SK-N-SH (cell line): ENCODE results near the gene SCEL. TPM values are rescaled to one million over a fixed set of nuclear protein-coding genes. Genes with fewer than 3 reads are reported as not detected.
A peak's percentile ranks its signal among the peaks of the same experiment; 100 is the strongest.

ENCODE experiments used
- CTCF ChIA-PET: fragments of 300-600, 350-600 bp; formaldehyde crosslinking; extraction: SDS; loops from one replicate; lab custom pipeline; 2021; lab: Yijun Ruan, JAX
- POLR2A ChIA-PET: fragments of 350-600 bp; sonication (Branson Sonifier 250); formaldehyde crosslinking; extraction: SDS; loops from one replicate; lab custom pipeline; 2020; ENCODE audit warnings: antibody characterized with exemption, inconsistent platforms; lab: Yijun Ruan, JAX
- DNase-seq: peaks from one replicate; pipeline ENCODE4 v3.0.0; 2012
- H2AFZ ChIP-seq: fragments of 200-600 bp; sonication (generic); 2 replicates; pipeline ENCODE4 v1.8.1; 2016; ENCODE audit warnings: antibody characterized with exemption, mild to moderate bottlenecking, low read depth
- H3F3A ChIP-seq: fragments of 200-600 bp; sonication (generic); replicated peaks from 2 replicates; pipeline ENCODE3; 2016; ENCODE audit warnings: antibody characterized with exemption, mild to moderate bottlenecking; ENCODE audit not compliant: insufficient read depth
- H3K27ac ChIP-seq, 2 experiments: fragments of 200-500 bp in 1 of 2; fragments of 200-600 bp in 1 of 2; sonication (Bioruptor generic) in 1 of 2; sonication (generic), shearing (Covaris generic) in 1 of 2; 2 replicates each; pipeline versions ENCODE4 v1.5.1 to v1.6.1; 2014 to 2016; ENCODE audit warnings: low read depth in 2 of 2, inconsistent platforms in 1 of 2, low read length in 1 of 2, mild to moderate bottlenecking in 1 of 2, mixed read lengths in 1 of 2
- H3K27me3 ChIP-seq: fragments of 200-600 bp; sonication (generic), shearing (Covaris generic); 2 replicates; pipeline ENCODE4 v1.6.1; 2016; ENCODE audit warnings: mixed run types; ENCODE audit not compliant: insufficient read depth
- H3K36me3 ChIP-seq, 2 experiments: fragments of 200-500 bp in 1 of 2; fragments of 200-600 bp in 1 of 2; sonication (Bioruptor generic) in 1 of 2; sonication (generic) in 1 of 2; replicated peaks in 1 of 2; 2 replicates each; pipeline versions ENCODE3 to v1.5.1; 2014 to 2016; ENCODE audit warnings: low read length in 1 of 2, mild to moderate bottlenecking in 1 of 2; ENCODE audit not compliant: insufficient read depth in 2 of 2, control insufficient read depth in 1 of 2
- H3K4me1 ChIP-seq, 2 experiments: fragments of 200-500 bp in 1 of 2; fragments of 200-600 bp in 1 of 2; sonication (Bioruptor generic) in 1 of 2; sonication (generic), shearing (Covaris generic) in 1 of 2; 2 replicates each; pipeline versions ENCODE4 v1.5.1 to v1.6.1; 2014 to 2016; ENCODE audit warnings: low read depth in 1 of 2, low read length in 1 of 2, mixed run types in 1 of 2; ENCODE audit not compliant: insufficient read depth in 2 of 2, control insufficient read depth in 1 of 2
- H3K4me2 ChIP-seq: fragments of 200-600 bp; sonication (generic), shearing (Covaris generic); 2 replicates; pipeline ENCODE4 v1.6.1; 2017; ENCODE audit warnings: mixed run types
- H3K4me3 ChIP-seq, 2 experiments: fragments of 200-500 bp in 1 of 2; fragments of 200-600 bp in 1 of 2; sonication (Bioruptor generic) in 1 of 2; sonication (generic), shearing (Covaris generic) in 1 of 2; 2 replicates each; pipeline versions ENCODE4 v1.5.1 to v1.8.1; 2014 to 2016; ENCODE audit warnings: low read depth in 2 of 2, inconsistent platforms in 1 of 2, low read length in 1 of 2, mild to moderate bottlenecking in 1 of 2, mixed read lengths in 1 of 2, moderate library complexity in 1 of 2
- H3K79me2 ChIP-seq: fragments of 200-600 bp; sonication (generic); 2 replicates; pipeline ENCODE4 v1.8.1; 2017; ENCODE audit warnings: mild to moderate bottlenecking; ENCODE audit not compliant: insufficient read depth
- H3K9ac ChIP-seq: fragments of 200-600 bp; sonication (generic); 2 replicates; pipeline ENCODE4 v1.6.1; 2017; ENCODE audit warnings: mixed run types
- H3K9me2 ChIP-seq: fragments of 200-600 bp; sonication (generic); 2 replicates; pipeline ENCODE4 v1.6.1; 2017; ENCODE audit warnings: mixed run types
- H3K9me3 ChIP-seq: fragments of 200-600 bp; sonication (generic); 2 replicates; pipeline ENCODE4 v1.6.1; 2017; ENCODE audit warnings: mixed run types, mild to moderate bottlenecking, moderate library complexity
- H4K20me1 ChIP-seq: fragments of 200-600 bp; sonication (generic); 2 replicates; pipeline ENCODE4 v1.6.1; 2017; ENCODE audit warnings: mild to moderate bottlenecking, mixed run types; ENCODE audit not compliant: insufficient read depth
- CHD2 ChIP-seq: fragments of 150-350 bp; IDR thresholded peaks from 2 replicates; pipeline ENCODE4 v1.6.1; 2018; ENCODE audit warnings: low read length; ENCODE audit not compliant: partially characterized antibody
- EZH2phosphoT487 ChIP-seq: fragments of 200-600 bp; sonication (generic); IDR thresholded peaks from 2 replicates; pipeline ENCODE4 v1.6.1; 2017; ENCODE audit warnings: low read depth, mixed run types, mild to moderate bottlenecking, antibody characterized with exemption, moderate library complexity, borderline replicate concordance
- FOSL2 ChIP-seq: IDR thresholded peaks from 2 replicates; pipeline ENCODE4 v1.4.0; 2012; ENCODE audit warnings: low read depth, mild to moderate bottlenecking, moderate library complexity, borderline replicate concordance
- GABPA ChIP-seq: IDR thresholded peaks from 2 replicates; pipeline ENCODE4 v1.4.0; 2012; ENCODE audit warnings: low read depth, mild to moderate bottlenecking
- GATA2 ChIP-seq: sonication (generic); formaldehyde crosslinking; IDR thresholded peaks from 2 replicates; pipeline ENCODE4 v1.5.0; 2020; ENCODE audit warnings: mild to moderate bottlenecking, missing genetic modification reagents
- IRF3 ChIP-seq: fragments of 150-350 bp; IDR thresholded peaks from 2 replicates; pipeline ENCODE4 v1.6.1; 2016; ENCODE audit warnings: mild to moderate bottlenecking, low read depth, low read length
- JUND ChIP-seq: IDR thresholded peaks from 2 replicates; pipeline ENCODE4 v1.4.0; 2012
- NFIC ChIP-seq: IDR thresholded peaks from 2 replicates; pipeline ENCODE4 v1.4.0; 2012; ENCODE audit warnings: borderline replicate concordance
- NRF1 ChIP-seq: IDR thresholded peaks from 2 replicates; pipeline ENCODE4 v1.6.1; 2012; ENCODE audit warnings: low read depth, mild to moderate bottlenecking, low read length
- PBX3 ChIP-seq: IDR thresholded peaks from 2 replicates; pipeline ENCODE4; 2012
- POLR2AphosphoS5 ChIP-seq: IDR thresholded peaks from 2 replicates; pipeline ENCODE4 v1.6.1; 2012; ENCODE audit warnings: low read depth, low read length
- RAD21 ChIP-seq: IDR thresholded peaks from 2 replicates; pipeline ENCODE4 v1.6.1; 2012; ENCODE audit warnings: mild to moderate bottlenecking, low read length
- RCOR1 ChIP-seq: fragments of 150-350 bp; IDR thresholded peaks from 2 replicates; pipeline ENCODE4 v1.6.1; 2017; ENCODE audit warnings: antibody characterized with exemption, low read length
- RFX5 ChIP-seq: IDR thresholded peaks from 2 replicates; pipeline ENCODE4 v1.6.1; 2012; ENCODE audit warnings: mild to moderate bottlenecking, improper control_type of control experiment, low read length
- RXRA ChIP-seq: IDR thresholded peaks from 2 replicates; pipeline ENCODE4 v1.4.0; 2012; ENCODE audit warnings: low read depth, mild to moderate bottlenecking, borderline replicate concordance
- SMC3 ChIP-seq: IDR thresholded peaks from 2 replicates; pipeline ENCODE4 v1.6.1; 2012; ENCODE audit warnings: low read depth, low read length, improper control_type of control experiment
- TCF12 ChIP-seq: IDR thresholded peaks from 2 replicates; pipeline ENCODE4 v1.4.0; 2012
- TEAD4 ChIP-seq: IDR thresholded peaks from 2 replicates; pipeline ENCODE4 v1.4.0; 2012; ENCODE audit warnings: mild to moderate bottlenecking, borderline replicate concordance; ENCODE audit not compliant: insufficient read depth
- YY1 ChIP-seq: IDR thresholded peaks from 2 replicates; pipeline ENCODE4 v1.4.0; 2012; ENCODE audit warnings: low read depth, mild to moderate bottlenecking
- ZBTB33 ChIP-seq: IDR thresholded peaks from 2 replicates; pipeline ENCODE4 v1.4.0; 2012; ENCODE audit warnings: low read depth, borderline replicate concordance
- WGBS: methylation state at CpG from one replicate; pipeline ENCODE4 v1.1.6; 2017; ENCODE audit warnings: low lambda C conversion rate; 5-methylcytosine and 5-hydroxymethylcytosine counted together
- polyA plus RNA-seq, 3 experiments: library from polyadenylated mRNA; depleted of rRNA; stranded (reverse); fragments of >200 nt; gene quantifications; 2 replicates each; pipeline ENCODE4 v1.2.3, GENCODE V29; 2012

The SCEL gene
- polyA plus RNA-seq, 1 of the 3 experiments (the other 2 are of a cell fraction) = 0.02 TPM

GRCh38 chr13:77519808-77520207 lies 15.7 kb upstream of the SCEL start (continued):
- TF ChIP-seq JUND = peak; percentile 55
- TF ChIP-seq TEAD4 = peak; percentile 47; the same call in 1 of the 2 replicates
- TF ChIP-seq RFX5 = no peak
- TF ChIP-seq CHD2 = no peak
- TF ChIP-seq POLR2AphosphoS5 = no peak
- no peak for TF ChIP-seq ZBTB33

GRCh38 chr13:77521194-77521593 lies 14.3 kb upstream of the SCEL start:
- Histone ChIP-seq H3K4me3 (no peak overlapping the region), H3K79me2 (no peaks in the 10 kb centered on the region), H3K27ac (peak overlapping the region in 1 of 2 experiments; percentile 46; a peak in 2 of 4 replicates), H3K9ac (no peak overlapping the region), H3K9me2 (no peaks in the 10 kb centered on the region), H3K27me3 (no peaks in the 10 kb centered on the region), H3K4me1 (peaks cover 0 to 34% of the 10 kb centered on the region in 2 experiments; a peak in 3 of 4 replicates), H3F3A (peaks cover 19% of the 10 kb centered on the region), H4K20me1 (no peaks in the 10 kb centered on the region), H2AFZ (0 out of 2 replicates have a peak overlapping the region, but pooled peaks have one; percentile 42), H3K4me2 (peak overlapping the region; percentile 37), H3K9me3 (no peaks in the 10 kb centered on the region), H3K36me3 (no peaks in the 10 kb centered on the region)
- no peak for DNase-seq
- CTCF ChIA-PET = interaction anchor here (0.9 to 1.3 kb wide), 2 partner anchors 19 to 28 kb away, joined by 3 read pairs; no protein-coding TSS in a partner anchor
- POLR2A ChIA-PET = no interaction called here
- WGBS = 74% methylated on average over 2 of the region's 2 CpGs
- TF ChIP-seq TCF12 = no peak
- TF ChIP-seq TEAD4 = no peak
- TF ChIP-seq RXRA = no peak
- no peak for TF ChIP-seq GABPA
- no peak for TF ChIP-seq PBX3
- TF ChIP-seq FOSL2 = no peak
- no peak for TF ChIP-seq ZBTB33
- no peak for TF ChIP-seq EZH2phosphoT487
- TF ChIP-seq GATA2 = no peak
- TF ChIP-seq CHD2 = no peak
- TF ChIP-seq NFIC = no peak
- TF ChIP-seq IRF3 = no peak
- TF ChIP-seq YY1 = no peak
- TF ChIP-seq SMC3 = no peak
- TF ChIP-seq NRF1 = no peak
- TF ChIP-seq RAD21 = no peak
- no peak for TF ChIP-seq RCOR1
